GM21786 (cell line): ENCODE results near the gene TUBB8B.
"Not testable (repeated sequence)": the region's sequence is repeated elsewhere in the genome, so short reads cannot be mapped to it uniquely, and the experiment has no call there.

Experiments
- ATAC-seq: cut with Tn5 transposase; IDR thresholded peaks from one replicate; pipeline ENCODE4 v1.9.1; 2021; ENCODE audit not compliant: unreplicated experiment

Gene TUBB8B

DNA sequence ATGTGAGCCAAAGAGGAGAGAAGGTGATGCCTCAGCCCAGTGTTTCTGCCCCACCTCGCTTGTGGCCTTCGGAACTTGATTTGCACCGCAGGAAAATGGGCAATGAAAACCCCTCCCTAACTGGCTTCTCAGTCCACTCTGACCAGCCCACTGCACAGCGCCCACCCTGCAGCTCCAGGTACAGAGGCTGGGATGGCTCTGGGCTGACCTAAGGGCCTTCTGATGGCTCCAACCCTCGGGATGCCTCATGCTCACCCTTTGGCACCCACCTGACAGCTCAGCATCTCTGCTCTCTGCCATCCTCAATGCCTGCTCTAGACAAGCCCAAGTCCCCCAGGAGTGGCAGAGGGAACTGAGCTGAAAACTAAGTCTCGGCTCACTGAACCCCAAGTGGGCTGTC lies 36.2 kb downstream of the TUBB8B start:
- not testable (repeated sequence) for ATAC-seq

DNA sequence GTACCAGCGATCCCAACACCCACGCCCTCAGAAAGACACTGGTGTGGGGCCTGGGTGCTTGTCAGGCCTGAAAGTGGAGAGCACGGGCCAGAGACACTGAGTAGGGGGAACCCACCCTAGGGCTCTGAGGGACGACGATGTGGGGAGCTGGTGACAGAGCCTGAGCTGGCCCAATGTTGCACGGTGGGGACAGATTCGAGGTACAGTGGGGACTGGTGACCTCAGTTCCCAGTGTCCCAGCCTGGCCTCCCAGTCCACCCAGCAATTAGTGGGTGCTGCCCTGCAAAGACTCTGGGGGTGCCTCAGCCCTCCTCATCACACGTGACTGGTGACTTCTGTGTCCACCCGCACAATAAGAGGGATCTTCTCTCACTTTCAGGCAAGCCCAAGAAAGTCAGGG lies 36.6 kb downstream of the TUBB8B start:
- ATAC-seq: not testable (repeated sequence)

DNA sequence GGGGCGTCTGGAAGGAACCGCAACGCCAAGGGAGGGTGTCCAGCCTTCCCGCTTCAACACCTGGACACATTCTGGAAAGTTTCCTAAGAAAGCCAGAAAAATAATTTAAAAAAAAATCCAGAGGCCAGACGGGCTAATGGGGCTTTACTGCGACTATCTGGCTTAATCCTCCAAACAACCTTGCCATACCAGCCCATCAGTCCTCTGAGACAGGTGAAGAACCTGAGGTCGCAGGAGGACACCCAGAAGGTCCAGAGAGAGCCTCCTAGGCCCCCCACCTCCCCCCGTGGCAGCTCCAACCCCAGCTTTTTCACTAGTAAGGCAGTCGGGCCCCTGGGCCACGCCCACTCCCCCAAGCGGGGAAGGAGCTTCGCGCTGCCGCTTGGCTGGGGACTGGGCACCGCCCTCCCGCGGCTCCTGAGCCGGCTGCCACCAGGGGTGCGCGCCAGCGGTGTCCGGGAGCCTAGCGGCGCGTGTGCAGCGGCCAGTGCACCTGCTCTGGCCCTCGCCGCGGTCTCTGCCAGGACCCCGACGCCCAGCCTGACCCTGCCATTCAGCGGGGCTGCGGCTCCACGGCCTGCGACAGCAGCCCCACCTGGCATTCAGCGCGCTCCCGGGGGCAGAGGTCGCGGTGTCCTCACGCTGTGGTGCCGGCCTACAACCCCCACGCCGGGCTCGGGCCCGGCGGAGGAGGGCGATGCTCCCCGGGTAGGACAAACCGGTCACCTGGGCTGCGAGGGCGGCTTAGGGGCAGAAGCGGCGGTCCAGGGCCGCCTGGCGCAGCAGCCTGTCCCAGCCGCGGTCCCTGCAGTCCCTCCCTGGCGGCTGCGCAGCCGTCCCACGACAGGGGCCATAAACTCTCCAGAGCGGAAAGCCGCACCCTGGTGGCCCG lies 37.8 kb downstream of the TUBB8B start:
- ATAC-seq: not testable (repeated sequence)

DNA sequence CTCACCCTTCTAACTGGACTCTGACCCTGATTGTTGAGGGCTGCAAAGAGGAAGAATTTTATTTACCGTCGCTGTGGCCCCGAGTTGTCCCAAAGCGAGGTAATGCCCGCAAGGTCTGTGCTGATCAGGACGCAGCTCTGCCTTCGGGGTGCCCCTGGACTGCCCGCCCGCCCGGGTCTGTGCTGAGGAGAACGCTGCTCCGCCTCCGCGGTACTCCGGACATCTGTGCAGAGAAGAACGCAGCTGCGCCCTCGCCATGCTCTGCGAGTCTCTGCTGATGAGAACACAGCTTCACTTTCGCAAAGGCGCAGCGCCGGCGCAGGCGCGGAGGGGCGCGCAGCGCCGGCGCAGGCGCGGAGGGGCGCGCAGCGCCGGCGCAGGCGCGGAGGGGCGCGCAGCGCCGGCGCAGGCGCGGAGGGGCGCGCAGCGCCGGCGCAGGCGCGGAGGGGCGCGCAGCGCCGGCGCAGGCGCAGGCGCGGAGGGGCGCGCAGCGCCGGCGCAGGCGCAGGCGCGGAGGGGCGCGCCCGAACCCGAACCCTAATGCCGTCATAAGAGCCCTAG lies 38.7 kb downstream of the TUBB8B start:
- ATAC-seq: not testable (repeated sequence)

DNA sequence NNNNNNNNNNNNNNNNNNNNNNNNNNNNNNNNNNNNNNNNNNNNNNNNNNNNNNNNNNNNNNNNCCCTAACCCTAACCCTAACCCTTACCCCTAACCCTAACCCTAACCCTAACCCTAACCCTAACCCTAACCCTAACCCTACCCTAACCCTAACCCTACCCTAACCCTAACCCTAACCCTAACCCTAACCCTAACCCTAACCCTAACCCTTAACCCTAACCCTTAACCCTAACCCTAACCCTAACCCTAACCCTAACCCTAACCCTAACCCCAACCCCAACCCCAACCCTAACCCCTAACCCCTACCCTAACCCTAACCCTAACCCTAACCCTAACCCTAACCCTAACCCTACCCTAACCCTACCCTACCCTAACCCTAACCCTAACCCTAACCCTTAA lies 39.5 kb downstream of the TUBB8B start:
- ATAC-seq: not testable (repeated sequence)
